Thyroid gland (tissue), 4 donors: Measurements from ENCODE around the gene PRLR. TPM values are rescaled to one million over a fixed set of nuclear protein-coding genes. Genes with fewer than 3 reads are reported as not detected.

Experiments
- DNase-seq, 2 donors: peaks; one replicate each; pipeline ENCODE4 v3.0.0-alpha.2; 2019
- H3K27ac ChIP-seq, 3 donors: fragments of 200-600 bp; sonication (generic); 1 replicate in 2 of 3; 2 replicates in 1 of 3; pipeline ENCODE4 v1.5.1; 2016 to 2019; ENCODE audit warnings: mild to moderate bottlenecking in 1 of 3, moderate library complexity in 1 of 3
- H3K27me3 ChIP-seq: fragments of 200-600 bp; sonication (generic); one replicate; pipeline ENCODE4 v1.5.1; 2019
- H3K36me3 ChIP-seq, 2 donors: fragments of 200-600 bp; sonication (generic); one replicate each; pipeline ENCODE4 v1.5.1; 2016 to 2019
- H3K4me1 ChIP-seq, 2 donors: fragments of 200-600 bp; sonication (generic); one replicate each; pipeline ENCODE4 v1.5.1; 2017 to 2019
- H3K4me3 ChIP-seq, 3 donors: fragments of 200-600 bp; sonication (generic); replicated peaks in 1 of 3; 1 replicate in 2 of 3; 2 replicates in 1 of 3; pipeline ENCODE4 v1.5.1; 2016; ENCODE audit warnings: mild to moderate bottlenecking in 1 of 3
- H3K9me3 ChIP-seq: fragments of 200-600 bp; sonication (generic); one replicate; pipeline ENCODE4 v1.5.1; 2017
- CTCF ChIP-seq, 6 experiments: fragments of 200-600 bp in 3 of 6; fragments of 450-650 bp in 3 of 6; sonication (generic) in 3 of 6; IDR thresholded peaks; one replicate each; pipeline ENCODE4 v1.5.1; 2016 to 2019; ENCODE audit warnings: antibody characterized with exemption in 6 of 6, mild to moderate bottlenecking in 2 of 6, inconsistent platforms in 1 of 6, moderate library complexity in 1 of 6
- POLR2A ChIP-seq, 2 donors: fragments of 450-650 bp; IDR thresholded peaks; one replicate each; pipeline ENCODE4 v1.6.1; 2017; ENCODE audit warnings: antibody characterized with exemption in 2 of 2, mild to moderate bottlenecking in 2 of 2, moderate library complexity in 1 of 2
- WGBS, 2 donors: methylation state at CpG; one replicate each; pipeline ENCODE4 v1.1.5; 2017; 5-methylcytosine and 5-hydroxymethylcytosine counted together
- intact Hi-C: fragments of 100-400 bp; cut with DNase I; formaldehyde crosslinking; loops from one replicate; pipeline ENCODE4 v1.15.1; 2023
- total RNA-seq, 4 donors: library from RNA; depleted of rRNA; stranded (reverse); fragments of >200 nt; gene quantifications; one replicate each; pipeline ENCODE4 v1.2.3, GENCODE V29; 2016

The PRLR gene
- total RNA-seq, 4 donors from 2014 or later, result 0.20 to 1.7 (median 0.22) TPM; not detected in 1

GRCh38 chr5:35145012-35145411, 85.3 kb downstream of the PRLR start:
- intact Hi-C loops, result no loop called here
- DNase-seq, result no peak

DNA sequence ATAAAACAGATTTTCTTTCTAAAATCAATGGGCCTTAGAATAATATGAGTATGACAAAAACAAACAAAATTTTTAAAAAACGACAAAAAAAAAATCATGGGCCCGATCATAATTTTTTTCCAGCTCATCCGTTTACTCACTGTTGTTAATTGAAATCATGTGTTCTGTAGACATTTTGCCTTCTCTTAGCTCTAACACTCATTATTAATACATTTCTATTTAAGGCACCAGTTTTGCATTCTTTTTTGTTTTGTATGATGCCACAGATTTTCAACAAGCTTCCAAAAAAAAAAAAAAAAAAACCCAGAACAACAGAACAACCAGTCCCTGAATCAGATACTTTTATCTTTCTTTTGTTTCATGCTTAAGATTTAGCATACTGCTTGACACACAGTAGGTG, 86.4 kb downstream of the PRLR start:
- H3K27me3 ChIP-seq, result no peaks in the 10 kb centered on the region
- no peaks in the 10 kb centered on the region for H3K36me3 ChIP-seq
- H3K27ac ChIP-seq, result no peak overlapping the region
- no peaks in the 10 kb centered on the region for H3K9me3 ChIP-seq
- no peak overlapping the region for H3K4me3 ChIP-seq
- DNase-seq, result no peak
- 80 to 82% methylated on average over 3 of the region's 3 CpGs for WGBS, 2 donors
- intact Hi-C loops, result no loop called here
- H3K4me1 ChIP-seq, result no peaks in the 10 kb centered on the region
- TF ChIP-seq CTCF (IDR thresholded peaks at IDR 0.05), result no peak
- TF ChIP-seq POLR2A (IDR thresholded peaks at IDR 0.05), result no peak

More at GRCh38 chr5:35145012-35145411, 85.3 kb downstream of the PRLR start:
- Histone ChIP-seq H3K36me3 (no peaks in the 10 kb centered on the region), H3K27ac (no peak overlapping the region), H3K4me3 (no peak overlapping the region), H3K9me3 (no peaks in the 10 kb centered on the region), H3K27me3 (no peaks in the 10 kb centered on the region), H3K4me1 (no peaks in the 10 kb centered on the region)
- WGBS, 2 donors, result 88 to 91% methylated on average over 5 of the region's 5 CpGs
- TF ChIP-seq CTCF (IDR thresholded peaks at IDR 0.05), result no peak
- TF ChIP-seq POLR2A (IDR thresholded peaks at IDR 0.05), result no peak

DNA sequence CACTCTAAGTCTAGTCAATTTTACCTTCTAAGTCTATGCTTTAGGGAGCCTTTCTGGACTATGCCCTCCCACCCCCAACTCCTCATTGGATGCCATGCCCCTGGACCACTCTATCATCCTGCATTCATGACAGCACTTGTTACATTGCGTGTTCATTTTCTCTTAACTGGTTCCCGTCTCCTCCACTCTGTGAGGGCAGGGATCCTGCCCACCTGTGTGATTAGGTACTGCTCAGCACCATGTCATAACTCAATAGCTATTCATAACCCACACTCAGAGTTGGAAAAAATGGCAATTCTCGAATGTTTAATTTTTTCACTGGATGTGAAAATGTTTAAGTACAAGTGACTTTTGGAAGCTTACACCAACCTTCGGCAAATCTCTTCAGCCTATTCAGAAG, 88.5 kb downstream of the PRLR start:
- 92 to 96% methylated on average over 4 of the region's 4 CpGs for WGBS, 2 donors
- no peaks in the 10 kb centered on the region for H3K4me1 ChIP-seq
- H3K27me3 ChIP-seq, result no peaks in the 10 kb centered on the region
- H3K9me3 ChIP-seq, result no peaks in the 10 kb centered on the region
- no peak overlapping the region for H3K4me3 ChIP-seq
- DNase-seq, result no peak
- no peaks in the 10 kb centered on the region for H3K36me3 ChIP-seq
- TF ChIP-seq CTCF (IDR thresholded peaks at IDR 0.05) (no peak), POLR2A (IDR thresholded peaks at IDR 0.05) (no peak)
- intact Hi-C loops, result no loop called here
- no peak overlapping the region for H3K27ac ChIP-seq

DNA sequence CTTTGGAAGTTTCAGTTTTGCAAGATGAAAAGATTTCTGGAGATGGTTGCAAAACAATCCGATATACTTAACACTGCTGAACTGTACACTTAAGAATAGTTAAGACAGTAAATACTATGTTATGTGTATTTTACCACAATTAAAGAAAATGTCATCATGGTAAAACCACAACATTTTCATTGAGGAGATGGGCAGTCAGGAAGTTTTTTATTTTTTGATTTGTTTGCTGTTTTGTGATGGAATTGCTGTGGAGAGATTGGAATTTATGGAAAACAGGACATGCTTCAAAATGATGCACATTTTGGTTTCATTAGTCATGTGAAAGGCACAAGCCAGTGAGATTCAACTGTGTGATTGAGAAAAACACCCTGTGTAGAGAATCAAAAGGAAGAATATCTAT, 92.1 kb downstream of the PRLR start:
- Histone ChIP-seq H3K36me3 (no peaks in the 10 kb centered on the region), H3K27ac (no peak overlapping the region), H3K9me3 (no peaks in the 10 kb centered on the region), H3K4me3 (no peak overlapping the region), H3K4me1 (no peaks in the 10 kb centered on the region), H3K27me3 (no peaks in the 10 kb centered on the region)
- intact Hi-C loops, result no loop called here
- 85 to 91% methylated on average over 1 of the region's 1 CpG for WGBS, 2 donors
- DNase-seq, result no peak
- no peak for TF ChIP-seq POLR2A (IDR thresholded peaks at IDR 0.05)
- no peak for TF ChIP-seq CTCF (IDR thresholded peaks at IDR 0.05)

DNA sequence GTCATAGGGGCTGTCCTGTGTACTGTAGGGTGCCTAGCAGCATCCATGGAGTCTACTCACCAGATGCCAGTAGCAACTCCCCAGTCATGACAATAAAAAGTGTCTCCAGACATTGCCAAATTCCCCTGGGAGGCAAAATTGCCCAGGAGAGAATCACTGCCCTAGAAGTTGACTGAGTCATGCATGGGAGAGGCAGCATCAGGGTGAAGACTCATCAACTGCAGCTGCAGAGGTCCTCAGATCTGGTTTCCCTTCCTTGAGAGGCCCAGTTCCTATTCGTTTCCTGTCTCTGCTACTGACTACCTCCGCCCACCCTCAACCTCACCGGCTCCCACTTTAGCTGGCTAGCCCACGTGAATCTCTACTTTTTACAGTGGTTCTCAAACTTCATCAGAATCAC, 93.9 kb downstream of the PRLR start:
- no peak for DNase-seq
- Histone ChIP-seq H3K27ac (no peak overlapping the region), H3K27me3 (no peaks in the 10 kb centered on the region), H3K4me1 (no peaks in the 10 kb centered on the region), H3K36me3 (no peaks in the 10 kb centered on the region), H3K4me3 (no peak overlapping the region), H3K9me3 (no peaks in the 10 kb centered on the region)
- intact Hi-C loops, result no loop called here
- TF ChIP-seq POLR2A (IDR thresholded peaks at IDR 0.05), result no peak
- no peak for TF ChIP-seq CTCF (IDR thresholded peaks at IDR 0.05)
- 89 to 91% methylated on average over 4 of the region's 4 CpGs for WGBS, 2 donors
